Neuronal stem cell (in vitro differentiated cells): ENCODE data around the gene RIC1.

ENCODE experiments used
- DNase-seq: peaks from one replicate; pipeline ENCODE4 v3.0.0-alpha.2; 2013; ENCODE audit warnings: low spot score
- H2AFZ ChIP-seq: one replicate; pipeline ENCODE4 v1.6.1; 2013; ENCODE audit warnings: mild to moderate bottlenecking, low read length, inconsistent platforms
- H2AK5ac ChIP-seq: 2 replicates; pipeline ENCODE4 v1.6.1; 2013; ENCODE audit warnings: low read depth, mild to moderate bottlenecking, inconsistent platforms, low read length, moderate library complexity, mixed read lengths
- H2BK120ac ChIP-seq: 2 replicates; pipeline ENCODE4 v1.6.1; 2013; ENCODE audit warnings: low read depth, mild to moderate bottlenecking, inconsistent platforms, low read length, moderate library complexity, mixed read lengths
- H2BK12ac ChIP-seq: one replicate; pipeline ENCODE4 v1.6.1; 2013; ENCODE audit warnings: low read length, inconsistent platforms
- H2BK15ac ChIP-seq: 2 replicates; pipeline ENCODE4 v1.6.1; 2013; ENCODE audit warnings: mild to moderate bottlenecking, low read length, inconsistent platforms, mixed read lengths
- H2BK5ac ChIP-seq: one replicate; pipeline ENCODE4 v1.6.1; 2013; ENCODE audit warnings: inconsistent platforms, mild to moderate bottlenecking, low read length, moderate library complexity
- H3K14ac ChIP-seq: one replicate; pipeline ENCODE4 v1.6.1; 2013; ENCODE audit warnings: low read length, inconsistent platforms
- H3K18ac ChIP-seq: 2 replicates; pipeline ENCODE4 v1.6.1; 2013; ENCODE audit warnings: low read length, inconsistent platforms
- H3K23ac ChIP-seq: 2 replicates; pipeline ENCODE4 v1.6.1; 2013; ENCODE audit warnings: low read depth, mild to moderate bottlenecking, mixed read lengths, low read length, inconsistent platforms; ENCODE audit not compliant: poor library complexity
- H3K27ac ChIP-seq: replicated peaks from 3 replicates; pipeline ENCODE4 v1.5.1; 2013; ENCODE audit warnings: low read length, inconsistent platforms
- H3K27me3 ChIP-seq, 3 experiments: 2 replicates each; pipeline ENCODE4 v1.6.1; 2013; ENCODE audit warnings: low read length in 3 of 3, mild to moderate bottlenecking in 2 of 3, inconsistent platforms in 1 of 3, low read depth in 1 of 3, mixed read lengths in 1 of 3, moderate library complexity in 1 of 3; ENCODE audit not compliant: control insufficient read depth in 3 of 3, insufficient read depth in 3 of 3
- H3K36me3 ChIP-seq, 2 donors: replicated peaks in 1 of 2; 2 replicates each; pipeline ENCODE4 v1.6.1; 2013; ENCODE audit warnings: low read length in 2 of 2; ENCODE audit not compliant: control insufficient read depth in 2 of 2, insufficient read depth in 2 of 2
- H3K4ac ChIP-seq: 2 replicates; pipeline ENCODE4 v1.6.1; 2013; ENCODE audit warnings: inconsistent platforms, mild to moderate bottlenecking, low read length, moderate library complexity
- H3K4me1 ChIP-seq, 2 donors: 1 replicate in 1 of 2; 2 replicates in 1 of 2; pipeline ENCODE4 v1.6.1; 2013; ENCODE audit warnings: low read length in 2 of 2, low read depth in 1 of 2; ENCODE audit not compliant: control insufficient read depth in 2 of 2, insufficient read depth in 1 of 2
- H3K4me2 ChIP-seq: one replicate; pipeline ENCODE4 v1.6.1; 2013; ENCODE audit warnings: mild to moderate bottlenecking, low read length, inconsistent platforms; ENCODE audit not compliant: insufficient read depth, poor library complexity, severe bottlenecking
- H3K4me3 ChIP-seq, 2 donors: 2 replicates each; pipeline ENCODE4 v1.5.1; 2013; ENCODE audit warnings: low read length in 2 of 2, mild to moderate bottlenecking in 2 of 2, inconsistent platforms in 1 of 2, moderate library complexity in 1 of 2
- H3K79me1 ChIP-seq: one replicate; pipeline ENCODE4 v1.6.1; 2013; ENCODE audit warnings: low read depth, mild to moderate bottlenecking, inconsistent platforms, low read length, moderate library complexity
- H3K9ac ChIP-seq: one replicate; pipeline ENCODE4 v1.6.1; 2013; ENCODE audit warnings: mild to moderate bottlenecking, low read depth, low read length, inconsistent platforms; ENCODE audit not compliant: poor library complexity
- H3K9me3 ChIP-seq, 2 donors: replicated peaks in 1 of 2; 2 replicates each; pipeline versions ENCODE3 to v1.6.1; 2013; ENCODE audit warnings: low read length in 2 of 2, mild to moderate bottlenecking in 2 of 2, inconsistent platforms in 1 of 2, low read depth in 1 of 2, mixed read lengths in 1 of 2, moderate library complexity in 1 of 2; ENCODE audit not compliant: control insufficient read depth in 2 of 2, insufficient read depth in 1 of 2
- H4K8ac ChIP-seq: one replicate; pipeline ENCODE4 v1.6.1; 2013; ENCODE audit warnings: low read depth, mild to moderate bottlenecking, inconsistent platforms, low read length, moderate library complexity
- H4K91ac ChIP-seq: one replicate; pipeline ENCODE4 v1.6.1; 2013; ENCODE audit warnings: low read length, low read depth, mild to moderate bottlenecking, inconsistent platforms; ENCODE audit not compliant: poor library complexity
- WGBS, 2 donors: extraction: QIAGEN DNeasy Blood & Tissue Kit; methylation state at CpG; one replicate each; pipeline ENCODE4 v1.1.7; 2013; ENCODE audit warnings: missing lambda C conversion rate in 2 of 2, mixed read lengths in 1 of 2; ENCODE audit not compliant: insufficient read length in 2 of 2, insufficient replicate concordance in 1 of 2; ENCODE audit errors: extremely low coverage in 2 of 2; 5-methylcytosine and 5-hydroxymethylcytosine counted together

RIC1 gene

DNA sequence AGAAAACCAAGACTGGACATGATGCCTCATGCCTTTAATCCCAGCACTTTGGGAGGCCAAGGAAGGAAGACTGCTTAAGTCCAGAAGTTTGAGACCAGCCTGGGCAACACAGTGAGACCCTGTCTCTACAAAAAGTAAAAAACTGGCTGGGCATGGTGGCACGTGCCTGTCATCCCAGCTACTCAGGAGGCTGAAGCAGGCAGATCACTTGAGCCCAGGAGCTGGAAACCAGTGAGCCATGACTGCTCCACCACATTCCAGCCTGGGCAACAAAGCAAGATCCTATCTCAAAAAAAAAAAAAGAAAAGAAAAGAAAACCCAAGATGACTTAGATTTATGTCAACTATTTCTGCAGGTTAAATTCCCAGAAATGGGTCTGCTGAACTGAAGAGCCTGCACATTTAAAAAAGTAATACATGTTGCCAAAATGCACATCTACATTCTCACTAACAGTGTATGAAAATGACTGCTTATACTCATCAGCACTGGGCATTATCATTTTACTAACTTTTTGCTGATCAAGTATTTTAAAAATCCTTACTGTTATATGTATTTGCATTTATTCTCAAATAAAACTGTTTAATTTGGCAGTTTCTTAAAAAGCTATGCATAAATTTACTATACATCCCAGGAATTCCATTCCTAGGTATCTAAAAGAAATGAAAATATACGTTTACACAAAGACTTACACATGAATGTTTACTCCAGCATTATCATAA lies 189.7 kb downstream of the RIC1 start:
- H3K4me2 ChIP-seq, result no peak overlapping the region
- no peak overlapping the region for H2BK15ac ChIP-seq
- no peaks in the 10 kb centered on the region for H3K79me1 ChIP-seq
- H3K27ac ChIP-seq, result no peak overlapping the region
- no peak overlapping the region for H2AFZ ChIP-seq
- WGBS, 2 donors, result no CpG with 5 or more reads among the region's 2 CpGs
- H3K23ac ChIP-seq, result no peak overlapping the region
- H4K91ac ChIP-seq, result no peak overlapping the region
- no peaks in the 10 kb centered on the region for H3K27me3 ChIP-seq
- no peaks in the 10 kb centered on the region for H3K9me3 ChIP-seq
- DNase-seq, result no peak
- no peak overlapping the region for H3K4ac ChIP-seq
- no peaks in the 10 kb centered on the region for H3K36me3 ChIP-seq
- no peak overlapping the region for H3K9ac ChIP-seq
- no peak overlapping the region for H4K8ac ChIP-seq
- no peak overlapping the region for H2BK12ac ChIP-seq
- no peak overlapping the region for H3K18ac ChIP-seq
- no peak overlapping the region for H2BK120ac ChIP-seq
- H3K14ac ChIP-seq, result no peak overlapping the region
- H2AK5ac ChIP-seq, result no peak overlapping the region
- no peak overlapping the region for H3K4me3 ChIP-seq
- no peak overlapping the region for H2BK5ac ChIP-seq
- no peaks in the 10 kb centered on the region for H3K4me1 ChIP-seq

DNA sequence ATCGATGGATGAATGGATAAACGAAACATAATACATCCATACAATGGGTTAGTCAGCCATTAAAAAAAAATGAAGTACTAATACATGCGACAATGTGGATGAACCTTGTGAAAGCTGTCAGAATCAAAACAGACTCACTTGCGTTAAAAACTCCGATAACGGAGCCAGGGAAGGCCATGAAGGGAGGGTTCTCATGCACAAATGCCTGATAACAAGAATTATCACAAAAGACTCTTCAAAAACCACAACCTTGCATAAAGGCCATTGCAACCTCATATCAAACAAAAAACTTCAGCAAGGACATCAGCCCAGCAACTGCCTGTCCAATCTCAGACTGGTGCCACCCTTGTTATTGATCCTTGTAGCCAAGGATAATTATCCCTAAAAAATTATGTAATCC lies 190.3 kb downstream of the RIC1 start:
- no CpG with 5 or more reads among the region's 6 CpGs for WGBS, 2 donors
- Histone ChIP-seq H3K23ac (no peak overlapping the region), H4K91ac (no peak overlapping the region), H3K4me2 (no peak overlapping the region), H3K18ac (no peak overlapping the region), H3K4ac (no peak overlapping the region), H3K14ac (no peak overlapping the region), H2BK15ac (no peak overlapping the region), H3K36me3 (peaks cover 0 to 3% of the 10 kb centered on the region in 2 donors), H4K8ac (no peak overlapping the region), H2AK5ac (no peak overlapping the region), H3K4me3 (no peak overlapping the region), H2BK12ac (no peak overlapping the region), H3K9ac (no peak overlapping the region), H2BK5ac (no peak overlapping the region), H3K27ac (no peak overlapping the region), H3K9me3 (no peaks in the 10 kb centered on the region), H3K4me1 (no peaks in the 10 kb centered on the region), H3K27me3 (no peaks in the 10 kb centered on the region), H2AFZ (no peak overlapping the region), H3K79me1 (peaks cover 2% of the 10 kb centered on the region), H2BK120ac (no peak overlapping the region)
- DNase-seq, result no peak

DNA sequence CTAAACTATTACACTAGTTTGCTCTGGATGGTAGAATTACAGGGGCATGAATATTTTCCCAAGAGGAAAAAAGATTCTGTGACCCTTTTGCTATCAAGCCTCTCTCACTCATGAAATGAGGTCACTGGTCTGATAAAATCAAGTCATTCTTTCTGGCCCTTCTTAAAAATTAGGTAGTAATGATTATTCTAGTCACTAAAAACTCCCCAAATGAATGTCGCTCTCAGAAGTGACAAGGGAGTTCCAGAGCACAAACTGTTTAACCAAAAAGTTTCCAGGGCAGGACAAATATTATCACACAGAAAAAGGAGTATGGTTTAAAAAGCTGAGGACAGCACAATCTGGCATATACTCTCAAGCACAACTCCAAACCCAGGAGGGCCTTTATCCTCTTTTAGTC lies 191.5 kb downstream of the RIC1 start:
- Histone ChIP-seq H2BK5ac (no peak overlapping the region), H3K4me3 (no peak overlapping the region), H2AK5ac (no peak overlapping the region), H3K14ac (no peak overlapping the region), H3K23ac (no peak overlapping the region), H3K4me1 (no peaks in the 10 kb centered on the region), H4K91ac (no peak overlapping the region), H3K27me3 (no peaks in the 10 kb centered on the region), H3K9me3 (no peaks in the 10 kb centered on the region), H3K27ac (no peak overlapping the region), H3K79me1 (peaks cover 2% of the 10 kb centered on the region), H3K36me3 (peaks cover 0 to 3% of the 10 kb centered on the region in 2 donors), H2BK15ac (no peak overlapping the region), H3K9ac (no peak overlapping the region), H2BK120ac (no peak overlapping the region), H4K8ac (no peak overlapping the region), H2AFZ (no peak overlapping the region), H3K18ac (no peak overlapping the region), H2BK12ac (no peak overlapping the region), H3K4ac (no peak overlapping the region), H3K4me2 (no peak overlapping the region)
- WGBS, 2 donors, result no CpG with 5 or more reads among the region's 1 CpG
- no peak for DNase-seq

DNA sequence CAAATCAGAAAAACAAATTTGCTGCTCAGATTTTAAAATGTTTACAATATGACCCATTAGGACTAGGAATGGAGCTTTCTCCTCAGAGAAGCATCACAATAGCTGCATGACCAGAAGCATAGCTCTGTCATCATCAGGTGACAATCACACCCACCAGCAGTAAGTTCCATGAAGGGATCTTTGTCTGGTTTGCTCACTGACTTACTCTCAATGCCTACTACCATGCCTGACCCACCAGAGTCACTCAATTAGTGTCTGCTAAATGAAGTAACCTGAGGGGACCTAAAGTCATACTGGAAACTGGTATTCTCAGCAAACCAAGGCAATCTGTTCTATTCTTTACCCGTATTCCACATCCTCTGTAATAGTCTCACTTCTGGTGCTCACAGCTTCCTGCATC lies 196.3 kb downstream of the RIC1 start:
- H2BK120ac ChIP-seq, result no peak overlapping the region
- H3K23ac ChIP-seq, result no peak overlapping the region
- H3K4me3 ChIP-seq, result no peak overlapping the region
- H3K9me3 ChIP-seq, result no peaks in the 10 kb centered on the region
- no peak overlapping the region for H4K8ac ChIP-seq
- DNase-seq, result no peak
- no peak overlapping the region for H3K4ac ChIP-seq
- peaks cover 2% of the 10 kb centered on the region for H3K79me1 ChIP-seq
- no peak overlapping the region for H2BK15ac ChIP-seq
- H2AFZ ChIP-seq, result no peak overlapping the region
- H3K18ac ChIP-seq, result no peak overlapping the region
- no peaks in the 10 kb centered on the region for H3K27me3 ChIP-seq
- H2BK5ac ChIP-seq, result no peak overlapping the region
- no peak overlapping the region for H3K27ac ChIP-seq
- no peaks in the 10 kb centered on the region for H3K4me1 ChIP-seq
- H3K36me3 ChIP-seq, result peaks cover 0 to 3% of the 10 kb centered on the region in 2 donors
- H4K91ac ChIP-seq, result no peak overlapping the region
- no peak overlapping the region for H3K4me2 ChIP-seq
- no peak overlapping the region for H2BK12ac ChIP-seq
- no CpG with 5 or more reads among the region's 1 CpG for WGBS, 2 donors
- H3K9ac ChIP-seq, result no peak overlapping the region
- no peak overlapping the region for H3K14ac ChIP-seq
- H2AK5ac ChIP-seq, result no peak overlapping the region
